ENCODE data around the gene CENPE. TPM values are rescaled to one million over a fixed set of nuclear protein-coding genes. Genes with fewer than 3 reads are reported as not detected.

CENPE gene
- total and polyA plus RNA-seq, 2 donors (not counting 3 experiments of a cell fraction or from before 2014, with no cell fraction given), result 1.7 to 50.8 TPM

DNA sequence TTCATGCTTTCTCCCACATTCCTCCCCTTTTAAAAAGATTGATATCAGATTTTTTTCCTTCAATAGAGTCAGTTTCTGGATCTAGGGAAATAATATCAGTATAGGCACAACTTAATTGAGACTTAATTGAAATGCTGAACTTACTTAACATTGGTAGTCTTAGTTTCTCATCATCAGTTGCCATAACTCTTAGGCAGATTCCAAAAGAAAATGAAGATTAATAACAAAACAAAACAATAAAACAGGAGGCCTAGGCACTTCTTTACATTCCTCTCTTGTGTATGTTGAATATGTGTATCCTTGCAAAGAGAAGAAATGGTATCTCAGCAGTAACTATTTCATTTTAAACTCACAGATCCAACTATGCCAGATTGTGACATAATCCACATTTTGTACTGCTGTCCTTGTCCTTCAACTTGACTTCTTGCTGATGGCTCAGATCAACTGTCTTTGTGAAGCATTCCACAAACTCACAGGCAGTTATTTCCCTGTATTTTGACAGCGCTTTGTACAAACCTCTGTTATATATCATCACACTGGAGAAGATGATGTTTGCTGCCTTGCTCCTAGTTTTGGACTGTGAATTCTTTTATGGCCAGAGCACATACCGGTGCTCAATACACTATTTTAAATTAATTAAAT lies 112.5 kb downstream of the CENPE start:
- Histone ChIP-seq H3K9me1 (replicated peaks; ENCODE audit: control insufficient read depth, extremely low read depth, insufficient read depth, low read length) (no peaks in the 10 kb centered on the region), H3K27me3 (ENCODE audit: control insufficient read depth in 2 of 2, insufficient read depth in 2 of 2, low read length in 2 of 2) (no peaks in the 10 kb centered on the region), H3K4me1 (ENCODE audit: control insufficient read depth, extremely low read depth, insufficient read depth, low read length) (no peaks in the 10 kb centered on the region), H3K9ac (replicated peaks; ENCODE audit: extremely low read depth, insufficient read depth, low read length) (no peak overlapping the region), H4K20me1 (replicated peaks; ENCODE audit: control insufficient read depth, extremely low read depth, insufficient read depth, low read length) (no peaks in the 10 kb centered on the region), H2AFZ (ENCODE audit: low read depth, low read length) (no peak overlapping the region), H3K36me3 (ENCODE audit: control insufficient read depth in 2 of 2, extremely low read depth in 1 of 2, insufficient read depth in 2 of 2, low read length in 2 of 2) (peaks cover 9 to 13% of the 10 kb centered on the region in 2 experiments), H3K27ac (ENCODE audit: insufficient read depth, low read depth, low read length) (no peak overlapping the region), H3K9me3 (replicated peaks; ENCODE audit: control insufficient read depth, insufficient read depth, low read length) (no peaks in the 10 kb centered on the region), H3K4me3 (replicated peaks in 1 of 3; ENCODE audit: insufficient read depth in 1 of 3, low read depth in 1 of 3, low read length in 3 of 3) (no peak overlapping the region), H3K79me2 (ENCODE audit: control insufficient read depth, insufficient read depth, low read length) (no peaks in the 10 kb centered on the region), H3K4me2 (ENCODE audit: insufficient read depth, low read length) (no peak overlapping the region)
- DNase-seq (ENCODE audit: low read depth, low spot score) (no peak), FAIRE-seq (no peak)
- TF ChIP-seq FOS (IDR thresholded peaks at IDR 0.05; ENCODE audit: borderline replicate concordance, insufficient read depth, low read length) (no peak), EZH2 (IDR thresholded peaks at IDR 0.05; ENCODE audit: borderline replicate concordance, low read depth, low read length, severe bottlenecking) (no peak)
- intact Hi-C loops (cut with micrococcal nuclease) (no loop called here), dilution Hi-C loops (cut with MboI; ENCODE audit: extremely low pct_ligation_motif_present, low sequenced_read_pairs) (no loop called here)
- BruUV-seq (replicated peaks), result no TSS peak
- CTCF ChIA-PET, result no interaction called here
- POLR2A ChIA-PET, result no interaction called here

DNA sequence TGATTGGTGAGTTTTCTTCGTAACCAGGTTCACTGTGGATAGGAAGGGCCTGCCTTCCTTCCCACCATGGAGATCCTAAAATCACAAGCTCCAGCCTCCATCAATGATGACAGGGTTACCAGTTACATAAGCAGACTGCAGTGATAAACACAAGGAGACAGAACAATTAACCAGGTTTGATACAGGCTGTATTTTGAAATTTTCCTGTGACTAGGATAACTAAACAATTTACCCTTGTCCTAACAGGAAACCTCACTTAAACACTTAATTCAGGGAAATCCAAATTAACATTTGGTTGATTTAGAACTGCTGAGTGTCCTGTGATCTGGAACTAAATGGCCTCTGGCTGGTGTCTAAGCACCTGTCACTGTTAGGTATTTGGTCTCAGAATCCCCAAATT lies 118.5 kb downstream of the CENPE start:
- H3K27me3 ChIP-seq (ENCODE audit: control insufficient read depth in 2 of 2, insufficient read depth in 2 of 2, low read length in 2 of 2), result no peaks in the 10 kb centered on the region
- dilution Hi-C loops (cut with MboI; ENCODE audit: extremely low pct_ligation_motif_present, low sequenced_read_pairs) (no loop called here), intact Hi-C loops (cut with micrococcal nuclease) (no loop called here)
- peaks cover 16% of the 10 kb centered on the region for H3K79me2 ChIP-seq (ENCODE audit: control insufficient read depth, insufficient read depth, low read length)
- no peak overlapping the region for H3K4me3 ChIP-seq (replicated peaks in 1 of 3; ENCODE audit: insufficient read depth in 1 of 3, low read depth in 1 of 3, low read length in 3 of 3)
- H3K9ac ChIP-seq (replicated peaks; ENCODE audit: extremely low read depth, insufficient read depth, low read length), result no peak overlapping the region
- H3K4me1 ChIP-seq (ENCODE audit: control insufficient read depth, extremely low read depth, insufficient read depth, low read length), result peaks cover 8% of the 10 kb centered on the region
- no peaks in the 10 kb centered on the region for H4K20me1 ChIP-seq (replicated peaks; ENCODE audit: control insufficient read depth, extremely low read depth, insufficient read depth, low read length)
- no peak overlapping the region for H2AFZ ChIP-seq (ENCODE audit: low read depth, low read length)
- DNase-seq (ENCODE audit: low read depth, low spot score), result no peak
- no peak overlapping the region for H3K27ac ChIP-seq (ENCODE audit: insufficient read depth, low read depth, low read length)
- no peak for TF ChIP-seq FOS (IDR thresholded peaks at IDR 0.05; ENCODE audit: borderline replicate concordance, insufficient read depth, low read length)
- no peak for FAIRE-seq
- no peaks in the 10 kb centered on the region for H3K9me1 ChIP-seq (replicated peaks; ENCODE audit: control insufficient read depth, extremely low read depth, insufficient read depth, low read length)
- no TSS peak for BruUV-seq (replicated peaks)
- ChIA-PET POLR2A (no interaction called here), CTCF (interaction anchor here (1.5 to 2.1 kb wide), 3 partner anchors 10 to 459 kb away, joined by 4 to 7 read pairs (median 4); no protein-coding TSS in a partner anchor)
- peaks cover 0 to 3% of the 10 kb centered on the region in 2 experiments for H3K36me3 ChIP-seq (ENCODE audit: control insufficient read depth in 2 of 2, extremely low read depth in 1 of 2, insufficient read depth in 2 of 2, low read length in 2 of 2)
- H3K9me3 ChIP-seq (replicated peaks; ENCODE audit: control insufficient read depth, insufficient read depth, low read length), result no peaks in the 10 kb centered on the region
- H3K4me2 ChIP-seq (ENCODE audit: insufficient read depth, low read length), result no peak overlapping the region

Data from endothelial cell of umbilical vein (primary cell).